K562 (cell line): ENCODE measurements around the gene ETV2. TPM values are rescaled to one million over a fixed set of nuclear protein-coding genes. Genes with fewer than 3 reads are reported as not detected.
A peak's percentile ranks its signal among the peaks of the same experiment; 100 is the strongest.

Source experiments
- BCL6 ChIP-seq: fragments of 250-450 bp; sonication (Bioruptor Pico); IDR thresholded peaks from 2 replicates; pipeline ENCODE4 v1.4.0; 2020
- CREB1 ChIP-seq, 2 experiments: sonication (generic) in 1 of 2; formaldehyde crosslinking in 1 of 2; IDR thresholded peaks; 2 replicates each; pipeline versions ENCODE4 v1.6.1 to v1.8.0; 2012 to 2022; ENCODE audit warnings: inconsistent platforms in 1 of 2, mild to moderate bottlenecking in 1 of 2, missing genetic modification reagents in 1 of 2, moderate library complexity in 1 of 2
- HDAC3 ChIP-seq: fragments of 450-650 bp; IDR thresholded peaks from 2 replicates; pipeline ENCODE4 v1.6.1; 2018; ENCODE audit warnings: borderline replicate concordance, mild to moderate bottlenecking, moderate library complexity; ENCODE audit not compliant: partially characterized antibody
- HIVEP1 ChIP-seq: fragments of 250-450 bp; sonication (Bioruptor Pico); IDR thresholded peaks from 2 replicates; pipeline ENCODE4 v1.4.0; 2020; ENCODE audit warnings: mild to moderate bottlenecking
- MTA2 ChIP-seq: fragments of 450-650 bp; IDR thresholded peaks from 2 replicates; pipeline ENCODE4 v1.6.1; 2016; ENCODE audit warnings: low read depth
- POLR2H ChIP-seq: IDR thresholded peaks from 2 replicates; pipeline ENCODE4 v1.6.1; 2016; ENCODE audit warnings: missing genetic modification characterization, low read depth, mild to moderate bottlenecking, control low read depth, missing compliant biosample characterization, moderate library complexity
- PYGO2 ChIP-seq: fragments of 450-650 bp; IDR thresholded peaks from 2 replicates; pipeline ENCODE4 v1.6.1; 2016; ENCODE audit warnings: mild to moderate bottlenecking, missing genetic modification characterization, moderate library complexity, missing compliant biosample characterization
- RBM15 ChIP-seq: fragments of 200-400 bp; formaldehyde crosslinking; IDR thresholded peaks from 2 replicates; pipeline ENCODE4 v1.6.1; 2018; ENCODE audit warnings: mild to moderate bottlenecking, low read length, moderate library complexity; ENCODE audit not compliant: insufficient read depth
- SRF ChIP-seq, 2 experiments: fragments of 250-450, 450-650 bp in 1 of 2; sonication (Bioruptor Pico) in 1 of 2; sonication (generic) in 1 of 2; formaldehyde crosslinking; IDR thresholded peaks; 2 replicates each; pipeline versions ENCODE4 v1.5.0 to v1.5.1; 2020 to 2022; ENCODE audit warnings: mild to moderate bottlenecking in 1 of 2, missing genetic modification reagents in 1 of 2
- TAF1 ChIP-seq: IDR thresholded peaks from 2 replicates; pipeline ENCODE4 v1.6.1; 2011; ENCODE audit warnings: mild to moderate bottlenecking, low read length, moderate library complexity; ENCODE audit not compliant: insufficient read depth, control insufficient read depth, severe bottlenecking; ENCODE audit errors: extremely low read depth
- ZBTB7A ChIP-seq: IDR thresholded peaks from 2 replicates; pipeline ENCODE4 v1.6.1; 2011; ENCODE audit warnings: low read depth, mild to moderate bottlenecking, low read length, moderate library complexity, borderline replicate concordance; ENCODE audit not compliant: control insufficient read depth
- ZNF354B ChIP-seq: fragments of 250-450 bp; sonication (Bioruptor Pico); IDR thresholded peaks from 2 replicates; pipeline ENCODE4 v1.4.0; 2020
- polyA plus RNA-seq, 8 experiments: library from polyadenylated mRNA; depleted of rRNA in 4 of 8; stranded (reverse) in 5 of 8; unstranded in 3 of 8; fragments of >200 nt; fragmentation: Nextera tagmentation in 2 of 8; fragmentation: Illumina TruSeq in 1 of 8; extraction: Ambion mirVana in 2 of 8; extraction: Trizol in 1 of 8; gene quantifications; 2 replicates each; pipeline versions ENCODE4 v1.2.1 to v1.2.3, GENCODE V29; 2011 to 2014; ENCODE audit warnings: inconsistent platforms in 1 of 8, missing spikeins in 1 of 8
- total RNA-seq, 7 experiments: library from RNA; depleted of rRNA in 6 of 7; stranded (reverse); fragments of >200 nt in 6 of 7; fragmentation: Illumina TruSeq in 2 of 7; extraction: Trizol in 2 of 7; gene quantifications; 2 replicates each; pipeline versions ENCODE4 v1.2.1 to v1.2.3, GENCODE V29; 2011 to 2021; ENCODE audit warnings: low replicate concordance in 1 of 7
- TF ChIP-seq, protein P1 (sequence below), 2 experiments: fragments of 200-800 bp in 1 of 2; sonication (Bioruptor generic) in 1 of 2; sonication (generic) in 1 of 2; formaldehyde crosslinking in 1 of 2; IDR thresholded peaks in 1 of 2; conservative IDR thresholded peaks in 1 of 2; 2 replicates each; pipeline versions ENCODE4 v1.5.0 to v1.6.1; 2016 to 2020; ENCODE audit warnings: missing compliant biosample characterization in 1 of 2, missing genetic modification characterization in 1 of 2, missing genetic modification reagents in 1 of 2
- TF ChIP-seq, protein P2 (sequence below): fragments of 450-650 bp; formaldehyde crosslinking; IDR thresholded peaks from 2 replicates; pipeline ENCODE4 v1.4.0; 2020; ENCODE audit warnings: mild to moderate bottlenecking, moderate library complexity

Gene ETV2
- total and polyA plus RNA-seq, 9 of the 15 experiments (the other 6 are each of a cell fraction or from before 2014, with no cell fraction given) = 0.11 to 3.7 (median 0.55) TPM

GRCh38 chr19:35643255-35644205 lies 2.0 kb downstream of the ETV2 start (continued):
- TF ChIP-seq, protein P1, sequence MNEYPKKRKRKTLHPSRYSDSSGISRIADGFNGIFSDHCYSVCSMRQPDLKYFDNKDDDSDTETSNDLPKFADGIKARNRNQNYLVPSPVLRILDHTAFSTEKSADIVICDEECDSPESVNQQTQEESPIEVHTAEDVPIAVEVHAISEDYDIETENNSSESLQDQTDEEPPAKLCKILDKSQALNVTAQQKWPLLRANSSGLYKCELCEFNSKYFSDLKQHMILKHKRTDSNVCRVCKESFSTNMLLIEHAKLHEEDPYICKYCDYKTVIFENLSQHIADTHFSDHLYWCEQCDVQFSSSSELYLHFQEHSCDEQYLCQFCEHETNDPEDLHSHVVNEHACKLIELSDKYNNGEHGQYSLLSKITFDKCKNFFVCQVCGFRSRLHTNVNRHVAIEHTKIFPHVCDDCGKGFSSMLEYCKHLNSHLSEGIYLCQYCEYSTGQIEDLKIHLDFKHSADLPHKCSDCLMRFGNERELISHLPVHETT (CRISPR knock-in tag; conservative IDR thresholded peaks at IDR 0.05 in 1 of 2, IDR thresholded peaks at IDR 0.05 in 1 of 2) = peak in 1 of 2 experiments; percentile 64; a peak in 1 of 4 replicates
- TF ChIP-seq BCL6 (CRISPR knock-in tag) (no peak), SRF (CRISPR knock-in tag; IDR thresholded peaks at IDR 0.05) (no peak; a peak in 1 of 4 replicates), PYGO2 (tag) (no peak), ZNF354B (CRISPR knock-in tag) (no peak), POLR2H (tag) (peak; percentile 67), MTA2 (no peak), ZBTB7A (peak; percentile 41; the same call in 1 of the 2 replicates), HDAC3 (no peak), TAF1 (peak; percentile 94), RBM15 (no peak), CREB1 (IDR thresholded peaks at IDR 0.05) (peak; percentile 45; the same call in 1 of the 2 replicates), CREB1 (CRISPR knock-in tag; IDR thresholded peaks at IDR 0.05) (peak; percentile 85), HIVEP1 (CRISPR knock-in tag) (no peak)
- TF ChIP-seq, protein P2, sequence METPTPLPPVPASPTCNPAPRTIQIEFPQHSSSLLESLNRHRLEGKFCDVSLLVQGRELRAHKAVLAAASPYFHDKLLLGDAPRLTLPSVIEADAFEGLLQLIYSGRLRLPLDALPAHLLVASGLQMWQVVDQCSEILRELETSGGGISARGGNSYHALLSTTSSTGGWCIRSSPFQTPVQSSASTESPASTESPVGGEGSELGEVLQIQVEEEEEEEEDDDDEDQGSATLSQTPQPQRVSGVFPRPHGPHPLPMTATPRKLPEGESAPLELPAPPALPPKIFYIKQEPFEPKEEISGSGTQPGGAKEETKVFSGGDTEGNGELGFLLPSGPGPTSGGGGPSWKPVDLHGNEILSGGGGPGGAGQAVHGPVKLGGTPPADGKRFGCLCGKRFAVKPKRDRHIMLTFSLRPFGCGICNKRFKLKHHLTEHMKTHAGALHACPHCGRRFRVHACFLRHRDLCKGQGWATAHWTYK = peak; percentile 90
